GM12892 (cell line): ENCODE data around the gene SOX15.

Source experiments
- DNase-seq: peaks from one replicate; pipeline ENCODE4 v3.0.0; 2011; ENCODE audit not compliant: insufficient read length
- FAIRE-seq: peaks from 2 replicates; lab custom pipeline; 2011; peaks lifted over from hg19 to GRCh38; lab: Jason Lieb, UNC
- POLR2A ChIP-seq: IDR thresholded peaks from 2 replicates; pipeline ENCODE4 v1.6.1; 2011; ENCODE audit warnings: low read depth, low read length, control low read depth
- POLR2AphosphoS5 ChIP-seq: IDR thresholded peaks from 2 replicates; pipeline ENCODE4 v1.6.1; 2011; ENCODE audit warnings: low read depth, low read length, control low read depth
- TAF1 ChIP-seq: IDR thresholded peaks from 2 replicates; pipeline ENCODE4 v1.6.1; 2011; ENCODE audit warnings: low read depth, mild to moderate bottlenecking, control low read depth, low read length, borderline replicate concordance

Gene SOX15

DNA sequence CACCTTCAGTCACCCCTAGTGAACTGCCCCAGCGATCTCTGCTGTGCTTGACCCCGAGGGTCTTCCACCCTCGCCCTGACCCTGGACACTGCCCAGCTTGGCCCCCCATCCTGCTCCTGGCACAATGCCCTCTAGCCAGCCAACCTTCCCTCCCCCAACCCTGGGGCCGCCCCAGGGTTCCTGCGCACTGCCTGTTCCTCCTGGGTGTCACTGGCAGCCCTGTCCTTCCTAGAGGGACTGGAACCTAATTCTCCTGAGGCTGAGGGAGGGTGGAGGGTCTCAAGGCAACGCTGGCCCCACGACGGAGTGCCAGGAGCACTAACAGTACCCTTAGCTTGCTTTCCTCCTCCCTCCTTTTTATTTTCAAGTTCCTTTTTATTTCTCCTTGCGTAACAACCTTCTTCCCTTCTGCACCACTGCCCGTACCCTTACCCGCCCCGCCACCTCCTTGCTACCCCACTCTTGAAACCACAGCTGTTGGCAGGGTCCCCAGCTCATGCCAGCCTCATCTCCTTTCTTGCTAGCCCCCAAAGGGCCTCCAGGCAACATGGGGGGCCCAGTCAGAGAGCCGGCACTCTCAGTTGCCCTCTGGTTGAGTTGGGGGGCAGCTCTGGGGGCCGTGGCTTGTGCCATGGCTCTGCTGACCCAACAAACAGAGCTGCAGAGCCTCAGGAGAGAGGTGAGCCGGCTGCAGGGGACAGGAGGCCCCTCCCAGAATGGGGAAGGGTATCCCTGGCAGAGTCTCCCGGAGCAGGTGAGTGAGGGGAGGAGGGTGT is 31.2 kb downstream of the SOX15 start, which contains the start of gene TNFSF13:
Gene TNFSF13, plus strand, starts transcription at position 207 of the 776 bp plus-strand sequence. Its CDS starts 290 bp downstream, at position 497.
- no peak for FAIRE-seq
- DNase-seq = no peak
- TF ChIP-seq TAF1 (no peak), POLR2AphosphoS5 (no peak), POLR2A (no peak)

DNA sequence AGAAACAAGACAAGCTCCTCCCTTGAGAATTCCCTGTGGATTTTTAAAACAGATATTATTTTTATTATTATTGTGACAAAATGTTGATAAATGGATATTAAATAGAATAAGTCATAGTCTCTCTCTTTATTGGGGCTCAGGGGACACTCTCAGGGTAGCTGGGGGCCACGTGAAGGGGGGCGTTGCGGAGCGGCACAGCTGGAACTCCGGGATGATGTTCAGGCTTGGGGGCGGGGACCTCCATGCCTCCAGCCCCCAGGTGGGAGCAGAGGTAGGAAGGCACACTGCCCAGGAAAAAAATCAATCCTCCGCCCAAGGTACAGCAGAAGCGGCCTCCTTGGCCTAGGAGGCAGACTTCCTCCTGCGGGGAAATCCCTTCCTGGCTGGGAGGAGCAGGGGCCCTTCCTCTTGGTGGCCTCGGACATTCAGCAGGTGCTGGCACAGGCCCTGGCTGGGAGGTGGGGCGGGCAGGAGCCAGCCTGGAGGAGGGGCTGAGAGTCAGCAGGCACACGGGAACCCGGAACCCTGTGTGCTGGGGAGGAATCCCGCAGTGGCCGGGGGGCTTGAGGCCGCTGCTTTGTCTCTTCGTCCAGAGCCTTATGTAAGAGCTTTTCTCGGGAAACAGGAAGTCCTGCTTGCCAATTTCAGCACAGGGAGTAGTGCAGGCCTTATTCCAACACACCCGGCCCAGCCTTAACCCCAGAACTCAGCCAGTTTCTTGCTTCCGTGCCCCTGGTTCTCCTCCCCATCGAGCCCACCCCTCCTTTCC is 31.9 kb downstream of the SOX15 start:
- TF ChIP-seq POLR2A = peak; percentile 32; the same call in 1 of the 2 replicates
- TF ChIP-seq TAF1 = no peak
- DNase-seq (peak; percentile 44), FAIRE-seq (peak; percentile 86)

DNA sequence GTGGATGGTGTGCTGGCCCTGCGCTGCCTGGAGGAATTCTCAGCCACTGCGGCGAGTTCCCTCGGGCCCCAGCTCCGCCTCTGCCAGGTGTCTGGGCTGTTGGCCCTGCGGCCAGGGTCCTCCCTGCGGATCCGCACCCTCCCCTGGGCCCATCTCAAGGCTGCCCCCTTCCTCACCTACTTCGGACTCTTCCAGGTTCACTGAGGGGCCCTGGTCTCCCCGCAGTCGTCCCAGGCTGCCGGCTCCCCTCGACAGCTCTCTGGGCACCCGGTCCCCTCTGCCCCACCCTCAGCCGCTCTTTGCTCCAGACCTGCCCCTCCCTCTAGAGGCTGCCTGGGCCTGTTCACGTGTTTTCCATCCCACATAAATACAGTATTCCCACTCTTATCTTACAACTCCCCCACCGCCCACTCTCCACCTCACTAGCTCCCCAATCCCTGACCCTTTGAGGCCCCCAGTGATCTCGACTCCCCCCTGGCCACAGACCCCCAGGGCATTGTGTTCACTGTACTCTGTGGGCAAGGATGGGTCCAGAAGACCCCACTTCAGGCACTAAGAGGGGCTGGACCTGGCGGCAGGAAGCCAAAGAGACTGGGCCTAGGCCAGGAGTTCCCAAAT is 32.6 kb downstream of the SOX15 start:
- FAIRE-seq = no peak
- no peak for DNase-seq
- TF ChIP-seq POLR2A (no peak), POLR2AphosphoS5 (no peak), TAF1 (no peak)

DNA sequence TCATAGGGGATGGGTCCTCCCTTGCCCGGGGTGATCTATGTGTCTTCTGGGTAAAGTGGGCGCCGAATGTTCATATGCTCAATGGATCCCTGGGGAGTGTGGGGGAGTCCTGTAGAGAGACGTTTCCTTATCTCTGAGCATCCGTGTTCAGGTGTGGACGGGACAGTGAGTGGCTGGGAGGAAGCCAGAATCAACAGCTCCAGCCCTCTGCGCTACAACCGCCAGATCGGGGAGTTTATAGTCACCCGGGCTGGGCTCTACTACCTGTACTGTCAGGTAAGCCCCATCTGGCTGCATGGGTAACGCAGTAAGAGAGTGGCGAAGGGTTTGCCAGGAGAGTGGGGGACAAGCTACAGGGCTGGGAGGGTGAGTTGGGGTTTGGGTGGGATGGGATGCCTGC is 33.3 kb downstream of the SOX15 start:
- FAIRE-seq = no peak
- no peak for DNase-seq
- TF ChIP-seq POLR2AphosphoS5 (no peak), POLR2A (no peak), TAF1 (no peak)

DNA sequence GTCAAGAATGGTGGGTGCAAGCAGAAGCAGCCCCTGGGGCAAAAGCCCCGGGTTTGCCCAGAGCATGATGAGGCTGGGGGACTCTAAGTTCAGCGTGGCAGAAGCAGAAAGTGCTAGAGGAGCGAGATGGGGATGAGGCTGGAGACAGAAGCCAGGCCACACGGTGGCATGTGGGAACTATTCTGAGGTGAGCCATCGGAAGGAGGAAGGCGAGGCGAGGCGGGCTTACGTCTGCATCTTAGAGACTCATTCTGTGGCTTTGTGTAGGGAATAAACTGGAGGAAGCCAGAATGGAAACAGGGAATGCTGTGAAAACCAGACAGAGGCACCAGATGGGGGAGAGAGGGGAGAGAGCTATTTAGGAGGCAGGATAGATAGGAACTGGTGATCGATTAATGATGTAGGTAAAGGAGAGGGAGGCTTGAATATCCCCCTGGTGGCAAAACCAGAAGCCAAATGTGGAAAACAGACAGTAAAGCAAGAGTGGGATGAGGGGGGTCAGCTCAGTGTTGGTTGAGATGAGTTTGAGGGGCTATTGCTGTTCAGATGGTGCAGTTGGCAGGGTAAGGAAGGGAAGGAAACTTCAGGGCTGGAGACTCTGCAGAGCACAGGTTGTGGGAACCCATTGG is 34.5 kb downstream of the SOX15 start:
- no peak for DNase-seq
- no peak for TF ChIP-seq TAF1
- TF ChIP-seq POLR2AphosphoS5 = no peak
- TF ChIP-seq POLR2A = no peak
- no peak for FAIRE-seq

DNA sequence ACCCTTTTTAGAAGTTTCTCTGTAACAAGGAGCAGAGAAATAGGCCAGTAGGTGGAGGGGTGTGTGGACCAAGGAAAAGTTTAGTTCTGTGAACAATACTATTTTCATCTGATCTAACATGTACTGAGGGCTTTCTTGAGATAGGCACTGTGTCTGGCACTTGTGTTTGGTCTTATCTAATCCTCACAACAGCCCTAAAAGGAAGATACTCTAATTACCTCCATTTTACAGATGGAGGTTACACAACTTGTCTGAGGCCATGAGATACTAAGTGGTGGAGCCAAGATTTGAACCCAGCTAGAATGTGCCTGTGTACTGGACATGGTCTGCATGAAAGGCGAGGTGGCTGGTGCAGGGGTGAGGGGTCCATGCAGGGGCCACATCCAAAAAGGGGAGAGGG is 36.5 kb downstream of the SOX15 start:
- DNase-seq (no peak), FAIRE-seq (peak; percentile 38)
- no peak for TF ChIP-seq POLR2A
- TF ChIP-seq POLR2AphosphoS5 = no peak
- TF ChIP-seq TAF1 = no peak

DNA sequence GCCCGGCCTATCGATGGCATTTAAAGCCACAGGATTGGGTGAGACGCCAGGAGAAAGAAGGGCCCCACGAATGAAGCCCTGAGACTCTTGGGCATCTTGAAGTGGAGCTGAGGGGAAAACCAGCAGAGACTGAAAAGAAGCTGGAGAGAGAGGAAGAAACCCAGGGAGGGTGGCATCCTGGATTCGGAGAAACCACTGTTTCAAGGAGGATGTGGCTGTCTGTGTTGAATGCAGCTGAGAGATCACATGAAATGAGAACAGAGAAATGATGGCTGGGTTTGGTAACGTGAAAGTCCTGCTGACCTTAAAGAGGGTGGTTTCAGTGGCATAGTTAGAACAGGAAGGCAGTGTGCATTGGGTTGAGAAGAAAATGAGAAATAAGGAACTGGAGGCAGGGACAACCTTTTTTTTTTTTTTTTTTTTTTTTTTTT is 37.3 kb downstream of the SOX15 start:
- peak; percentile 95 for FAIRE-seq
- DNase-seq = peak; percentile 49
- TF ChIP-seq TAF1 (no peak), POLR2A (no peak), POLR2AphosphoS5 (no peak)

DNA sequence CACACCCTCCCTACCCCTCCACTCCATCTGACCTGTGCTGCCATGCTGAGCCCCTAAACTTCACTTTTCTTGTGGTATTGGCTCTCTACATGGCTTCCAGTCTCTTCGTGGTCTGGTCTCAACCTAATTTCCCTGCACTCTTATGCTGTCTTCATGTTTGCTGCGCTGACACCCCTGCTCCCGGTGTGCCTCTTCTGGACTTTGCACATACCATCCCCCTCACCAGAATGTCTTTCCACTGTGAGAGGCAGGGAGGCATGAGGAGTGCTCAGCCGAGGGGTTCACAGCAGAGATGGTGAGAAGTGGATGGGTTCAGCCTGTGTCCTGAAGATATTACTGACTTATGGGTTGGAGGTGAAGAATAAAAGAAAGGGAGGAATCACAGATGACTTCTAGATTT is 38.5 kb downstream of the SOX15 start:
- no peak for TF ChIP-seq POLR2A
- TF ChIP-seq TAF1 = no peak
- TF ChIP-seq POLR2AphosphoS5 = no peak
- FAIRE-seq = no peak
- DNase-seq = no peak

DNA sequence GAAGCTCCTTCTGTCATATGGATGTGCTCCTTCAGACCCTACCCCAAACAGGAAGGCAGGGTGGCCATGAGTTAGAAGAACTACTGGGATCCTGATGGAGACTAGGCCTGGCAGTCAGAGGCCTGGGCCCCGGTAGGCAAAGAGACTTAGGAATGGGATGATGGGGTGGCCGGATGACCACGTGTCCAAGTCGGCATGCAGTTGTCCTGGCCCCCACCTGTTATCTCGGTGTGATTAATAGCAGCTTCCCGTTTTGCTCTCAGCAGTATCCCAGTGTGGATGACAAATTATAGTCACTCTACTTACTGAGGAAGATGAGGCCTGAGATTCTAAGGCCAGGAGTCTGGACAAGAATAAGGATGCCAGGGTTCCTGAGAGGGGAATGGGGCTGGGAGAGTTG is 39.5 kb downstream of the SOX15 start:
- DNase-seq = no peak
- no peak for FAIRE-seq
- no peak for TF ChIP-seq POLR2AphosphoS5
- no peak for TF ChIP-seq POLR2A
- no peak for TF ChIP-seq TAF1

DNA sequence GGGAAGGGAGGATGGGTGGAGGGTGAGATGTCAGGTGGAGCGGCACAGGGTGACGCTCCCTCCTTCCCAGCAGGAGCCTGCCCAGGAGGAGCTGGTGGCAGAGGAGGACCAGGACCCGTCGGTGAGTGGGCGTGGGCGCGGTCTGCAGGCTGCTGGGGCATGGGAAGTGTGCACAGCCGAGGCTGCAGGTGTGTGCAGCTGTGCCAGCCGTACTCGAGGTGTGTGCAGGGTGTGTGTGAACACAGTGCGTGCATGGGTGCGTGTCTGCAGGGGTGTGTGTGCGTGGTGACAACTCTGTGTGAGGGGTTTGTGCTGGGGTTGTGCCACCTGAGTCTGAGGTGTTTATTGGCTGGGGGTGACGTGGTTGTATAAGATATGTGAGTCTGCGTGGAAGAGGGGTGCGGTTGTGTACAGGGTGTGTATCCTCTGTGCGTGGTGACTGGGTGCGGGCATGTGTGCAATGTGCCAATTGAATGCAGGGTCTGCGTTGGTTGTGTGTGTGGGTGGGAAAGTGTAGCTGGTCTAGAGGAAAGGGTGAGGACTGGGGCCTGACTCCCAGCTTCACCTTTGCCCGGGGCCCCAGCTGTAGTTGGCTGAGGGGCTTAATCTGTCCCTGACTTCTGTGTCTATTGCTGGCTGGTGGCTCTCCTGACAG is 40.4 kb downstream of the SOX15 start:
- no peak for TF ChIP-seq POLR2AphosphoS5
- no peak for TF ChIP-seq POLR2A
- TF ChIP-seq TAF1 = no peak
- no peak for DNase-seq
- FAIRE-seq = peak; percentile 33
